Measurements from ENCODE around the gene NEMP2.
A peak's percentile ranks its signal among the peaks of the same experiment; 100 is the strongest.

The NEMP2 gene

GRCh38 chr2:190534310-190535120, at the start of gene NEMP2:
NEMP2 (minus strand) TSS chr2:190534722; CDS start chr2:190534655, 67 bp downstream.
- peak; percentile 66 to 69 for DNase-seq

GRCh38 chr2:190583507-190584337, 49.2 kb upstream of the NEMP2 start:
- DNase-seq = no peak

DNA sequence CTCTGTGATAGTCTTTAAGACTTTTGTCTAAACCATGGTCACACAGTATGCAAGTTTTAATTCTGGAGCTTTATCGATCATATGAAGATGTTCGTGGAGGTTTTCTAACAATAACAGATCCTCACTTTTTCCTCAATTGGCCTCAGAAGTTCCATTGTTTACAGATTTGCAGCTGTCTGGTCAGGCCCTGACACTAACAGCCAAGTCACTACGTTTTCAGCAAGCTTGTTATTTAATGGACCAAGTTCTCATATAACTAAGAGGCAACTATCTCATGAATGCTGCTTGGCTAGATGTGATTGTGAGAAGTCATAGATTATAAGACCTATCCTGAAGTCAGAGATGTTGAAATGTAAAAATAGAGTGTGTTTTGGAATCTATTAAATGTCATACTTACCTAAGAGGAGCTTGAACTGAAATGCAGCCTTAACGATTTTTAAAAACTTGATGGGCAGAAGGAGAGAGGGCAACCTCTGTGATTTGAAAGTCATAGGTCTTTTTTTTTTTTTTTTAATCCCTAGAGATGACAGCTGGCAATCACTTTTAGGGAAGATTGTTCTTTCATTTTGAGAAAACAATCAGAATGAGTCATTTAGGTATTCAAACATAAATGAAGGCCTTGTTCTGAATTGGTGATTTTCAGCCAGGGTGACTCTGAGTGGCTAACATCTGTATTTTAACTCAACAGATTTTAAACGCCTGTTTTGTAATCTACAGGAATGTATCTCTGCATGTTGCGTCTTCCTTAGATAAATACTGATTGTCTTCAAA, 48.4 kb upstream of the NEMP2 start:
- no peak for DNase-seq

- no peak for DNase-seq
Measured at GRCh38 chr2:190582019-190582418, 47.5 kb upstream of the NEMP2 start.

- DNase-seq = no peak
Measured at GRCh38 chr2:190579915-190580846, 45.7 kb upstream of the NEMP2 start.

- DNase-seq = no peak
Measured at GRCh38 chr2:190579058-190579410, 44.5 kb upstream of the NEMP2 start.

DNA sequence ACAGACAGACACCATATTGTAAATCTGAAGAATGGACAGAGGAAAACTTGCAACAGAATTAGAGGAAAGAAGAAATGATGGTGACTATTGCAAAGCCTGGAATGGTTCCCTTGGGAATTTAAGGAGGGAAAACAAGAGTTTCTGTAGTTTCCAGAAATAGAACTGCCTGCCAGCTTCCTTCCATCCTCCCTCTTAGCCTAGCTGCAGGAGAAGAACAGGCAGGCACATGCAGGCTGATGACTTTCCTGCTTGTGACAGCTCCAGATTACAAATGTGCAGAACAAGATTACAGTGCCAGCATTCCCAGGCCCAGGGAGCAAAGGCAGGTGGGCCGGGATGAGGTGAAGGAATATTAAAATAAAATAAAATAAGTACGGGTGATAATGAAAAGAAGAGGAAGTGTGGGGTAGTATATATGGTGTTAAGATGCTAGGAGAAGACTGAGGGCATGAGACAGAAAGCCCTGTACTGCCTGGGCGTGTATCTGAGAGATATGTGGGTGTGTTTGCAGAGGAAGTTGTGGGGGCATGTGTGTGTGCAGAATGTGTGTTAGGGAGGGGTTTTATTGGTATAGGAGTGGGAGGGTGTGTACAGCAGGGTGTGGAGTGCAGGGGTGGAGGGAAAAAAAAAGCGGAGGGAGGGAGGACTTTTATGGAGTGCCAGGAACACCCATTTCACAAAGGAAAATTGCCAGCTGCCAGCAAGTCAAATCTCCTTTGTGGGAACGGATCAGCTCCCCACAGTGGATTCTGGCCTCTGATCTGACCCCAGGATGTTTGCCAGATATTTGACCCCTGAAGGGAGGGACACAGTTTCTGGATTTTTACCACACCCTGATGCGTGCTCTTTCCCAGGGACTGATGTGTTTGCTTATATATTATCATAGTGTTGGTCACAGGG, 43.9 kb upstream of the NEMP2 start:
- DNase-seq = peak in 1 of 2 experiments; percentile 2

DNA sequence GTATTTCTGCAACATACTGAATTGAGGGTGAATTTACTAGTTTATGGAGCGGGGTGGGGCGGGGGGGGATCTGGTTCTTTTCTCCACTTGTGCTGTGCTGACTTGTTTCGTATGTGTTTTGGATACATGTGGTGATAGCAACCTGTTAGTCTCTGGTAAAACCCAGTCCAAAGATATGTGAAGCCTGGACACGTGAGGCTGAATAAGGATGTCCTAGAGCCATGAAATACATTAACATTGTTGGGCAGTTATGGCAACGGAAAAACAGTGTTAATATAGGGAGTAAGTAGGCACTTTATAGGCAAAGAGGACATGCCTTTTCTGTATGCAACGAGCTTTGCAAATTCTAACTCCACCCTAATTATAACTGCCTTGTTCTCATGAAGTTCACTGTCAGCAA, 42.1 kb upstream of the NEMP2 start:
- DNase-seq = no peak

- DNase-seq = no peak
Measured at GRCh38 chr2:190575263-190575662, 40.7 kb upstream of the NEMP2 start.

GRCh38 chr2:190574169-190574568, 39.6 kb upstream of the NEMP2 start:
- no peak for DNase-seq

- DNase-seq = no peak
Measured at GRCh38 chr2:190572246-190572645, 37.7 kb upstream of the NEMP2 start.

DNA sequence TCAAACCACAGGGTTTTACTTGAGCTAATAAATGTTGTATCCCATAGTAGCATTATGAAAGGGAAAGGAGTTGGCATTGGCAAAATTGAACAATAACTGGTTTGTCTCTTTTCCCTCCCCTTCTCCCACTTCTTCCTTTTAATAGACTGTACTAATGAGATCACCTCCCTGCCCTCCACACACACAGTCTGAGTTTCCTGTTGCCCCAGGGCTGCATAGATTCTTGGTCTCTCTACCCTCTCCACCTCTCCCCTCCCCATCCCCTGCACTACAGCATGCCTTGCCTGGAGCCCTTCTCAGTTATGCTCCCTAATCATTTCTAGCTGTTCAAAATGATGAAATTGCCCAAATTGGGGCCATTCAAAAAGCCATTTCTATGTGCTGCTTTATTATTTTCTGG, 37.2 kb upstream of the NEMP2 start:
- no peak for DNase-seq

DNA sequence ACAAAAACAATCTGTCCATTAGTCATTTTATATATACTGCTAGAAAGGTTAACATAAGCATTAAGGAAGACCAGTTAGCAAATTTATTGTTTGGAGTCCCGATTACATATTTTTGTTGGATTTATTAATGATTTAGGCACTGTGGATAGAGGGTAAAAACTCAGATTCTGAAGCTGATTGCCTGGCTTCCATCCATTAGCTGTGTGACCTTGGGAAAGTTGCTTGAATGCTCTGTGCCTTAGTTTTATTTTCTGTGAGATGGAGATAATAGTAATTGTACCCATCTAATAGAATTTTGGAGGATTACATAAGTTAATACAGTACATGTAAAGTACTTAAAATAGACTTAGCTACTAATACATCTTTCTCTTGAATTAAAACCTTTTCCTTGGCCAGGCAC, 36.3 kb upstream of the NEMP2 start:
- no peak for DNase-seq

DNA sequence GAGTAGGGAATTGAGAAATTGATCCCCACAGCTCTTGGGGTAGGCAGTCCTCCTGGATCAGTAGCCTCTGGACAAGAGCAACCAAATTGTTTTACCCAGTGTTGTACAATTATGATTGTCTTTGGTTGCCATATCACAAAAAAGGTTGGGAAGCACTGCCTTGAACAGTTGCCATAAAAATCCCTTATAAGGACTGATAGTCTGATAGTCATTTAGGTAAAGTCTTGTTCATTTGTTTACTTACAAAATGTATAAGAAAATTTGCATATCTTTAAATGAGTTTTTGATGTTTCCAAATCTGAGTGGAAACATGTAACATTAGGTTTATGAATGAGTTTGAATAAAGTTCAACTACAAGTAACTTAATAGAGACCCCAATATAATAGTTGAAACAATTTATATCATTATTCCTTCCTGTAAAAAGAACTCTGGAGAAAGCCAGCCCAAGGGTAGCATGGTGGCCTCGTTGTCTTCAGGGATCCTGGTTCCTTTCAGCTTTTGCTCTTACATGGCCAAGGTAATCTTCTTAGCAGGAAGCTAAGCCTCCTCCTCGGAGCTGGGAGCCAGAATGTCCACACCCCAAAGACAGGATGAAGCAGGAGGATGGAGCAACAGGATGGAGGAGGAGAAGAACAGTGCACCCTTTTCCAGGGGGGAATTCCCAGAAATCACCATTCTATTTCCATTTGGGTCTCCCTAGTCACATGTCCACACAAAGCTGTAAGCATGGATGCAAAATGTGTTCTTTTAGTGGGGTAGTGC, 35.7 kb upstream of the NEMP2 start:
- no peak for DNase-seq

DNA sequence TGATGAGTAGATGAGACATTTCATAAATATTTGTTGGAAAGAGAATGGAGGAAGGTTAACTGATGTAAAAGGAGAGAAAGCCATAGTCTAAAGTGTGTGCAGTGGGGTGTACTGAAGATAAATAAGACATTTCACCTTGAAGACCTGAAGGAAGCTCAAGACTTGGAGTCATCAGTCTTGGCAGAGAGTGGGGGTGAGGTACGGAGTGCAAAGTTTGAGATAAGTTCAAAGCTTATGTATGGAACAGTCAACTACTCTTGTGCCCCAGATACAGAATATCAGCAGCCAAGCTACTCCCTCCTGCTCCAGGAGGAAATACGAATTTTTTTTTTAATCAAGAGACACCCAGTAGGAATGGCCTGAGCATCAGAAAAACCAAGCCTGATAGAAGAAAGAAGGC, 30.3 kb upstream of the NEMP2 start:
- DNase-seq = no peak

DNA sequence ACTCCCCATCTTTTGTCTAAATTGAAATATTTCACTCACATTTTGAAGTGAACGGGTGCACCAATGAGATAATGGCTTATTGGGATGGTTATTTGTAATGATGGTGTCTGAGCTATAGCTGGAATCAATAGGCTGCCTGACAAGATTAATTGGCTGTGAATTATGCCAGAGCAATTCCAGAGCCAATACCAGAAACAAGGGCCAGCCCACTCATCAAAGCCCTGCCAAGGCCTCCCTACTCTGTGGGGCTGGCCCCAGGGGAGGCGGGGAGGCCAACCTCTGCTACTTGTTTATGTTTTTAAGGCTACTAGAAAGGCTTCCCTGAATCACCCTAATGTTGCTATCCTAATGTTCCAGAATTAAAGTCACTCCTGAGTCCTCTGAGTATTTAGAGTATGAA, 29.1 kb upstream of the NEMP2 start:
- no peak for DNase-seq

- peak; percentile 78 to 86 for DNase-seq
Measured at GRCh38 chr2:190563109-190563508, 28.6 kb upstream of the NEMP2 start.

DNA sequence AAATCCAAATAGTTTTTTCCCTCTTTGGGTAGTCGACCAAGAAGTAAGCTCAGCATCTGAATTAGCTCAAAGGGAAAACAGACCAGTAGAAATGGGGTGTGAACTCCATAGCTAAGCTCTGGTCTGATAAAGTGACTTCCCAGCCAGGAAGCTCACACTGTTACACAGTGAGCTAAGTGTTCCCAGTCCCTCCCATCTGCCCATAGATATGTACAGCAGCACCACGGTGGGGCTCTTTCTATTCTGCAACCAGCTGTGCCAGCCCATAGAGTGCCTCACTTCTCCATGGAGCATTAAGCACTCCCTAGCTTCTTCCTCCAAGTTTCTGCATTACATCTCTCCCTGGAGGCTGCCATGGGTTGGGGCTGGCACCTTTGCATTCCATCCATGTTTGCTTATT, 27.6 kb upstream of the NEMP2 start:
- no peak for DNase-seq

DNA sequence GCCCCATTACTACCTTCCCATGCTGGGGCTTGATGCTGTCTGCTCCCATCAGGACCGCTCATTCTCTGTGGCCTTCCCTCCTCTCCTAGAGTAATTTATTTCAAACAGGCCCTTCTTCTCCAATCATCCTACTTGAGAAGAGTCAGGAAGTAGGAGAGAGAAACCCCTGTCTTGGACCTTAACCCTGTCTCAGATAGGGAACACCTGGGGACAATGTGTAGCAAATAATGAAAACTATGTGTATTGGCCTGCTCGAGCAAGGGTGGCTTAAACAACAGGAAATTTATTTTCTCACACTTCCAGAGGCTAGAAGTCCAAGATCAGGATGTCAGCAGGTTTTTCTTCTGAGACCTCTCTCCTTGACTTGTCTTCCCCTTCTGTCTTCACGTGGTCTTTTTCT, 26.6 kb upstream of the NEMP2 start:
- no peak for DNase-seq

DNA sequence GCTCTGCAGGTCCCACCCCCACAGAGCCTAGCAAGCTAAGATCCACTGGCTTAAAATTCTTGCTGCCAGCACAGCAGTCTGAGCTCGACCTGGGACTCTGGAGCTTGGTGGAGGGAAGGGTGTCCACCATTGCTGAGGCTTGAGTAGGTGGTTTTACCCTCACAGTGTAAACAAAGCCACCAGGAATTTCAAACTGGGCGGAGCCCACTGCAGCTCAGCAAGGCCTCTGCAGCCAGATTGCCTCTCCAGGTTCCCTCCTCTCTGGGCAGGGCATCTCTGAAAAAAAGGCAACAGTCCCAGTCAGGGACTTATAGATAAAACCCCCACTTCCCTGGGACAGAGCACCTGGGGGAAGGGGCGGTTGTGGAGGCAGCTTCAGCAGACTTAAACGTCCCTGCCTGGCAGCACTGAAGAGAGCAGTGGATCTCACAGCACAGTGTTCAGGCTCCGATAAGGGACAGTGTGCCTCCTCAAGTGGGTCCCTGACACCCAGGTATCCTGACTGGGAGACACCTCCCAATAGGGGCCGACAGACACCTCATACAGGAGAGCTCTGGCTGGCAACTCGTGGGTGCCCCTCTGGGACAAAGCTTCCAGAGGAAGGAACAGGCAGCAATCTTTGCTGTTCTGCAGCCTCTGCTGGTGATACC, 20.0 kb upstream of the NEMP2 start:
- no peak for DNase-seq
